Osteoblast (primary cell): ENCODE results near the gene LRMDA. TPM values are rescaled to one million over a fixed set of nuclear protein-coding genes. Genes with fewer than 3 reads are reported as not detected.

ENCODE experiments used
- DNase-seq: peaks from one replicate; pipeline ENCODE4 v3.0.0; 2011; ENCODE audit warnings: low spot score, mixed read lengths; ENCODE audit not compliant: insufficient read length; ENCODE audit errors: missing footprints
- H2AFZ ChIP-seq: 2 replicates; pipeline ENCODE4 v1.6.0; 2011; ENCODE audit warnings: mild to moderate bottlenecking, low read length
- H3K27ac ChIP-seq: 2 replicates; pipeline ENCODE4 v1.5.1; 2011; ENCODE audit warnings: mild to moderate bottlenecking, low read depth, low read length, moderate library complexity
- H3K27me3 ChIP-seq: 2 replicates; pipeline ENCODE4 v1.6.0; 2012; ENCODE audit warnings: mild to moderate bottlenecking, control low read depth, inconsistent platforms, low read length, moderate library complexity; ENCODE audit not compliant: insufficient read depth
- H3K36me3 ChIP-seq: 2 replicates; pipeline ENCODE4 v1.5.1; 2011; ENCODE audit warnings: mild to moderate bottlenecking, low read length, control low read depth, moderate library complexity; ENCODE audit not compliant: insufficient read depth
- H3K4me1 ChIP-seq: 2 replicates; pipeline ENCODE4 v1.5.1; 2011; ENCODE audit warnings: mild to moderate bottlenecking, low read length, control low read depth, moderate library complexity; ENCODE audit not compliant: insufficient read depth
- H3K4me2 ChIP-seq: 2 replicates; pipeline ENCODE4 v1.6.0; 2011; ENCODE audit warnings: mild to moderate bottlenecking, low read length; ENCODE audit not compliant: insufficient read depth
- H3K4me3 ChIP-seq: fragments of 200-600 bp; sonication (generic); 3 replicates; pipeline ENCODE4 v1.5.1; 2012; ENCODE audit warnings: mild to moderate bottlenecking, low read length, inconsistent platforms; ENCODE audit not compliant: insufficient read depth
- H3K79me2 ChIP-seq: 2 replicates; pipeline ENCODE4 v1.6.0; 2012; ENCODE audit warnings: mild to moderate bottlenecking, low read length, control low read depth, inconsistent platforms; ENCODE audit not compliant: insufficient read depth
- H3K9me3 ChIP-seq: 2 replicates; pipeline ENCODE4 v1.5.1; 2011; ENCODE audit warnings: low read depth, low read length, control low read depth
- H4K20me1 ChIP-seq: 2 replicates; pipeline ENCODE4 v1.6.0; 2012; ENCODE audit warnings: mild to moderate bottlenecking, low read length, control low read depth; ENCODE audit not compliant: insufficient read depth
- CTCF ChIP-seq: IDR thresholded peaks from 2 replicates; pipeline ENCODE4 v1.5.1; 2011; ENCODE audit warnings: mild to moderate bottlenecking, low read depth, low read length, moderate library complexity; ENCODE audit errors: extremely low read depth
- total RNA-seq: library from RNA; depleted of rRNA; stranded (reverse); fragments of >200 nt; gene quantifications from 2 replicates; pipeline ENCODE4 v1.2.3, GENCODE V29; 2012

Gene LRMDA
- total RNA-seq, 1 donor, result 18.5 TPM

- no peak overlapping the region for H3K4me2 ChIP-seq
- no peak for DNase-seq
- no peaks in the 10 kb centered on the region for H3K4me1 ChIP-seq
- H2AFZ ChIP-seq, result peak overlapping the region; percentile 20
- no peak overlapping the region for H3K27ac ChIP-seq
- TF ChIP-seq CTCF, result no peak
- no peaks in the 10 kb centered on the region for H4K20me1 ChIP-seq
- H3K79me2 ChIP-seq, result no peaks in the 10 kb centered on the region
- H3K4me3 ChIP-seq, result no peak overlapping the region
- no peaks in the 10 kb centered on the region for H3K36me3 ChIP-seq
- H3K9me3 ChIP-seq, result no peaks in the 10 kb centered on the region
- no peaks in the 10 kb centered on the region for H3K27me3 ChIP-seq
These were observed 1024.8 kb downstream of the LRMDA start for GRCh38 chr10:76456197-76456596.

GRCh38 chr10:76459016-76459730, 1027.7 kb downstream of the LRMDA start:
- H3K79me2 ChIP-seq, result no peaks in the 10 kb centered on the region
- no peak overlapping the region for H2AFZ ChIP-seq
- H3K4me3 ChIP-seq, result no peak overlapping the region
- TF ChIP-seq CTCF, result no peak
- H3K4me1 ChIP-seq, result no peaks in the 10 kb centered on the region
- H3K36me3 ChIP-seq, result no peaks in the 10 kb centered on the region
- H3K9me3 ChIP-seq, result no peaks in the 10 kb centered on the region
- no peaks in the 10 kb centered on the region for H3K27me3 ChIP-seq
- H3K27ac ChIP-seq, result no peak overlapping the region
- no peak for DNase-seq
- no peaks in the 10 kb centered on the region for H4K20me1 ChIP-seq
- no peak overlapping the region for H3K4me2 ChIP-seq

DNA sequence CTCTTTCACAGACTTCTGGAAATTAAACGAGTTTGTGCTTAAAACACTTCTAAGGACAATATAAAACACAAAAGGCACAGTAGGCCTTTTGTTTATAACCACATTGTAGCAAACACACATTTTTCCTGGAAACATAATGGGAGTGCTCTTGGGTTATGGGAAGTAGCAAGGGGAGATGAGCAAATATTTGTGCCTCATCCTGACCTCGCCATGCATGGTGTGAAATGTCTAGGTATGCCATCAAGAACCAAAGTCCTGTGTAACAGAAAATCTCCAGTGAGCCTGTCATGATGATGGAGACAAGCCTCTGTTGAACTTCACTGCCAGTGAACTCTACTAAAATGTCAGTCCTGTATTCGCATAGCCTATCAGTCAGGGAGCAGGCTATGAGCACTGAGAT, 1029.6 kb downstream of the LRMDA start:
- Histone ChIP-seq H3K79me2 (no peaks in the 10 kb centered on the region), H3K4me3 (no peak overlapping the region), H4K20me1 (no peaks in the 10 kb centered on the region), H3K4me1 (no peaks in the 10 kb centered on the region), H2AFZ (no peak overlapping the region), H3K4me2 (no peak overlapping the region), H3K27me3 (no peaks in the 10 kb centered on the region), H3K27ac (no peak overlapping the region), H3K36me3 (no peaks in the 10 kb centered on the region), H3K9me3 (no peaks in the 10 kb centered on the region)
- no peak for TF ChIP-seq CTCF
- DNase-seq, result no peak

DNA sequence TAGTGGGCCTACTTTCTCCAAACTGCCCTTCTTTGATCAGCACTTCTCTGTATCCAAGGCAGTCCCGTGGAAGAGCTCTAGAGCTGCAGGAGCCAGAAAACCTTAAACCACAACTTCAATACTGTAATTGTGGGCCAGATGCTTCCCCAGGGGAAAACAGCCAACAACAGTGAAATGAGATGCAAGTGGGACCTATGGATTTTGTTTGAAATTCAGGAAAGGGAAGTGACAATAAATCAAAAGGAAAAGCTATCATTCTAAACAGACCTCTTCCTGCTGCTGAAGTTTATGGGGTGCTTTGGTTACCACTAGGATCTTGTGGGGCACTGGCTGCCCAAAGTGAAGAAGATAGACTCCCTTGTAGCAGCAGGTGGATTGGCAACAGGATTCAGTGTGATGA, 1031.7 kb downstream of the LRMDA start:
- no peaks in the 10 kb centered on the region for H4K20me1 ChIP-seq
- TF ChIP-seq CTCF, result no peak
- no peak overlapping the region for H3K4me3 ChIP-seq
- no peaks in the 10 kb centered on the region for H3K27me3 ChIP-seq
- H3K27ac ChIP-seq, result no peak overlapping the region
- H3K9me3 ChIP-seq, result no peaks in the 10 kb centered on the region
- no peak overlapping the region for H3K4me2 ChIP-seq
- H3K4me1 ChIP-seq, result no peaks in the 10 kb centered on the region
- H3K79me2 ChIP-seq, result no peaks in the 10 kb centered on the region
- no peak overlapping the region for H2AFZ ChIP-seq
- H3K36me3 ChIP-seq, result no peaks in the 10 kb centered on the region
- no peak for DNase-seq
